ENCODE data around the gene DDOST. TPM values are rescaled to one million over a fixed set of nuclear protein-coding genes. Genes with fewer than 3 reads are reported as not detected.

DDOST gene
- 100 to 1,000 TPM; 210 to 229 (median 215) TPM for polyA plus RNA-seq (ENCODE audit: insufficient read depth in 1 of 5, insufficient read length in 5 of 5, low replicate concordance in 1 of 5)
- long read RNA-seq, donor 1, transcript DDOST-202 (11 exons, 2,126 nt), result major isoform, 131 of 182 reads
- long read RNA-seq, donor 1, partial matches to known transcripts, result 50 of 182 reads
- long read RNA-seq, donor 1, other reads (novel, unspliced or antisense), result 0 of 182 reads
- long read RNA-seq, donor 2, transcript DDOST-202 (11 exons, 2,126 nt), result major isoform, 97 of 123 reads
- long read RNA-seq, donor 2, partial matches to known transcripts, result 24 of 123 reads
- long read RNA-seq, donor 2, other reads (novel, unspliced or antisense), result 0 of 123 reads
- long read RNA-seq, donor 3, transcript DDOST-202 (11 exons, 2,126 nt), result major isoform, 83 of 112 reads
- long read RNA-seq, donor 3, partial matches to known transcripts, result 27 of 112 reads
- long read RNA-seq, donor 3, other reads (novel, unspliced or antisense), result 0 of 112 reads
- long read RNA-seq, donor 4, transcript DDOST-202 (11 exons, 2,126 nt), result major isoform, 60 of 71 reads
- long read RNA-seq, donor 4, partial matches to known transcripts, result 8 of 71 reads
- long read RNA-seq, donor 4, other reads (novel, unspliced or antisense), result 0 of 71 reads
- long read RNA-seq, donor 5, transcript DDOST-202 (11 exons, 2,126 nt), result major isoform, 109 of 190 reads
- long read RNA-seq, donor 5, partial matches to known transcripts, result 79 of 190 reads
- long read RNA-seq, donor 5, other reads (novel, unspliced or antisense), result 0 of 190 reads
- long read RNA-seq, donor 6, transcript DDOST-202 (11 exons, 2,126 nt), result major isoform, 113 of 170 reads
- long read RNA-seq, donor 6, partial matches to known transcripts, result 56 of 170 reads
- long read RNA-seq, donor 6, other reads (novel, unspliced or antisense), result 0 of 170 reads
- long read RNA-seq, donor 7, transcript DDOST-202 (11 exons, 2,126 nt), result major isoform, 83 of 103 reads
- long read RNA-seq, donor 7, partial matches to known transcripts, result 20 of 103 reads
- long read RNA-seq, donor 7, other reads (novel, unspliced or antisense), result 0 of 103 reads
- long read RNA-seq, donor 8, transcript DDOST-202 (11 exons, 2,126 nt), result major isoform, 33 of 41 reads
- long read RNA-seq, donor 8, partial matches to known transcripts, result 7 of 41 reads
- long read RNA-seq, donor 8, other reads (novel, unspliced or antisense), result 0 of 41 reads

- DNase-seq, result peak; percentile 96 to 97
These were observed at the start of gene DDOST for GRCh38 chr1:20661207-20662109. Gene DDOST (minus strand): TSS chr1:20661369. CDS start chr1:20661350, 19 bp downstream.

GRCh38 chr1:20710469-20711284, 49.5 kb upstream of the DDOST start:
- no peak for DNase-seq

GRCh38 chr1:20709868-20710267, 48.7 kb upstream of the DDOST start:
- DNase-seq, result no peak

- no peak for DNase-seq
These were observed 47.7 kb upstream of the DDOST start for GRCh38 chr1:20708891-20709290.

- DNase-seq, result no peak
These were observed 46.9 kb upstream of the DDOST start for GRCh38 chr1:20708057-20708456.

- no peak for DNase-seq
These were observed 45.7 kb upstream of the DDOST start for GRCh38 chr1:20706841-20707240.

GRCh38 chr1:20705203-20705755, 44.1 kb upstream of the DDOST start:
- DNase-seq, result no peak

- DNase-seq, result no peak
These were observed 43.4 kb upstream of the DDOST start for GRCh38 chr1:20704390-20705202.

GRCh38 chr1:20703124-20703756, 42.1 kb upstream of the DDOST start:
- no peak for DNase-seq

GRCh38 chr1:20702416-20702815, 41.2 kb upstream of the DDOST start:
- no peak for DNase-seq

GRCh38 chr1:20701847-20702246, 40.7 kb upstream of the DDOST start:
- DNase-seq, result no peak

GRCh38 chr1:20701446-20701845, 40.3 kb upstream of the DDOST start:
- no peak for DNase-seq

GRCh38 chr1:20700636-20701215, 39.6 kb upstream of the DDOST start:
- no peak for DNase-seq

- no peak for DNase-seq
These were observed 38.4 kb upstream of the DDOST start for GRCh38 chr1:20699558-20699957.

- DNase-seq, result no peak
These were observed 37.2 kb upstream of the DDOST start for GRCh38 chr1:20698195-20698910.

GRCh38 chr1:20697563-20697962, 36.4 kb upstream of the DDOST start:
- no peak for DNase-seq
